Neural cell (in vitro differentiated cells): ENCODE results near the gene NUP210. TPM values are rescaled to one million over a fixed set of nuclear protein-coding genes. Genes with fewer than 3 reads are reported as not detected.

Source experiments
- H2AFZ ChIP-seq: fragments of 200-600, 300-800 bp; sonication (generic), shearing (Covaris generic); 2 replicates; pipeline ENCODE4 v1.6.0; 2014; ENCODE audit warnings: low read depth, mild to moderate bottlenecking, antibody characterized with exemption, low read length, moderate library complexity
- H3F3A ChIP-seq: fragments of 200-600 bp; shearing (Covaris generic); 2 replicates; pipeline ENCODE4 v1.6.1; 2016; ENCODE audit warnings: mild to moderate bottlenecking, moderate library complexity, mixed read lengths, antibody characterized with exemption, low read length; ENCODE audit not compliant: insufficient read depth, poor library complexity, severe bottlenecking
- H3K27ac ChIP-seq: fragments of 200-600, 300-800 bp; sonication (generic), shearing (Covaris generic); 2 replicates; pipeline ENCODE4 v1.5.1; 2014; ENCODE audit warnings: mild to moderate bottlenecking, low read length, moderate library complexity
- H3K27me3 ChIP-seq: fragments of 300-800, 200-600 bp; sonication (generic), shearing (Covaris generic); 2 replicates; pipeline ENCODE4 v1.6.0; 2014; ENCODE audit warnings: mild to moderate bottlenecking, low read depth, low read length, moderate library complexity; ENCODE audit not compliant: insufficient read depth
- H3K36me3 ChIP-seq: fragments of 300-800, 200-600 bp; sonication (generic), shearing (Covaris generic); 2 replicates; pipeline ENCODE4 v1.5.1; 2014; ENCODE audit warnings: mild to moderate bottlenecking, antibody characterized with exemption, low read length, moderate library complexity; ENCODE audit not compliant: insufficient read depth
- H3K4me2 ChIP-seq: fragments of 300-800, 200-600 bp; sonication (generic), shearing (Covaris generic); 2 replicates; pipeline ENCODE4 v1.6.0; 2014; ENCODE audit warnings: mild to moderate bottlenecking, low read length
- H3K4me3 ChIP-seq: fragments of 300-800, 200-600 bp; sonication (generic), shearing (Covaris generic); 2 replicates; pipeline ENCODE4 v1.5.1; 2014; ENCODE audit warnings: mild to moderate bottlenecking, low read length, moderate library complexity
- H3K79me2 ChIP-seq: fragments of 200-600 bp; shearing (Covaris generic); replicated peaks from 2 replicates; pipeline ENCODE4 v1.6.0; 2014; ENCODE audit warnings: mild to moderate bottlenecking, low read length, moderate library complexity; ENCODE audit not compliant: insufficient read depth
- H3K9ac ChIP-seq: fragments of 300-800, 200-600 bp; sonication (generic), shearing (Covaris generic); 2 replicates; pipeline ENCODE4 v1.6.1; 2016; ENCODE audit warnings: mild to moderate bottlenecking, low read length, mixed read lengths
- H3K9me2 ChIP-seq: fragments of 200-600 bp; shearing (Covaris generic); 2 replicates; pipeline ENCODE4 v1.6.1; 2016; ENCODE audit warnings: mild to moderate bottlenecking, low read length, mixed read lengths; ENCODE audit not compliant: insufficient read depth
- H3K9me3 ChIP-seq: fragments of 200-600, 300-800 bp; sonication (generic), shearing (Covaris generic); 2 replicates; pipeline ENCODE4 v1.6.1; 2016; ENCODE audit warnings: mild to moderate bottlenecking, mixed run types, low read length, moderate library complexity, mixed read lengths
- H4K20me1 ChIP-seq: fragments of 200-600 bp; shearing (Covaris generic); 2 replicates; pipeline ENCODE4 v1.6.1; 2016; ENCODE audit warnings: mild to moderate bottlenecking, mixed run types; ENCODE audit not compliant: insufficient read depth
- CTCF ChIP-seq: fragments of 450-650 bp; IDR thresholded peaks from 2 replicates; pipeline ENCODE4 v1.5.1; 2014; ENCODE audit warnings: antibody characterized with exemption, mild to moderate bottlenecking, moderate library complexity; ENCODE audit not compliant: poor library complexity, severe bottlenecking
- EP300 ChIP-seq: fragments of 450-650 bp; conservative IDR thresholded peaks from 2 replicates; pipeline ENCODE4 v1.6.1; 2014; ENCODE audit warnings: antibody characterized with exemption, mild to moderate bottlenecking, moderate library complexity; ENCODE audit not compliant: poor library complexity, severe bottlenecking
- EZH2 ChIP-seq: fragments of 200-600, 300-800 bp; shearing (Covaris generic), sonication (generic); IDR thresholded peaks from 2 replicates; pipeline ENCODE4 v1.6.1; 2014; ENCODE audit warnings: antibody characterized with exemption, low read length, borderline replicate concordance, mild to moderate bottlenecking; ENCODE audit not compliant: insufficient read depth, poor library complexity, severe bottlenecking
- MXI1 ChIP-seq: fragments of 450-650 bp; conservative IDR thresholded peaks from 2 replicates; pipeline ENCODE4 v1.6.1; 2014; ENCODE audit warnings: antibody characterized with exemption, mild to moderate bottlenecking; ENCODE audit not compliant: poor library complexity, severe bottlenecking
- POLR2AphosphoS5 ChIP-seq: IDR thresholded peaks from 2 replicates; pipeline ENCODE4 v1.6.1; 2012
- RAD21 ChIP-seq: fragments of 450-650 bp; conservative IDR thresholded peaks from 2 replicates; pipeline ENCODE4 v1.6.1; 2014; ENCODE audit warnings: antibody characterized with exemption, mild to moderate bottlenecking, moderate library complexity
- REST ChIP-seq: IDR thresholded peaks from 2 replicates; pipeline ENCODE4 v1.6.1; 2012; ENCODE audit warnings: borderline replicate concordance
- SMC3 ChIP-seq: fragments of 450-650 bp; conservative IDR thresholded peaks from 2 replicates; pipeline ENCODE4 v1.6.1; 2014; ENCODE audit warnings: antibody characterized with exemption, mild to moderate bottlenecking, moderate library complexity; ENCODE audit not compliant: poor library complexity
- TAF1 ChIP-seq: IDR thresholded peaks from 2 replicates; pipeline ENCODE4 v1.6.1; 2012; ENCODE audit warnings: low read depth
- polyA plus RNA-seq: library from polyadenylated mRNA; depleted of rRNA; stranded (reverse); fragments of >200 nt; gene quantifications from 2 replicates; pipeline ENCODE4 v1.2.3, GENCODE V29; 2014

The NUP210 gene
- polyA plus RNA-seq, 1 donor from 2014 or later: 8.2 TPM

GRCh38 chr3:13300546-13301285 lies 119.4 kb downstream of the NUP210 start:
- Histone ChIP-seq H3K27me3 (no peaks in the 10 kb centered on the region), H3K4me3 (no peak overlapping the region), H3K79me2 (no peaks in the 10 kb centered on the region), H3K27ac (no peak overlapping the region), H3K36me3 (no peaks in the 10 kb centered on the region), H2AFZ (no peak overlapping the region), H3K4me2 (no peak overlapping the region), H4K20me1 (no peaks in the 10 kb centered on the region), H3K9me2 (no peaks in the 10 kb centered on the region), H3F3A (no peaks in the 10 kb centered on the region), H3K9ac (no peak overlapping the region), H3K9me3 (no peaks in the 10 kb centered on the region)
- no peak for TF ChIP-seq EP300
- TF ChIP-seq REST: no peak
- no peak for TF ChIP-seq EZH2
- TF ChIP-seq MXI1: no peak
- TF ChIP-seq TAF1: no peak
- no peak for TF ChIP-seq CTCF
- no peak for TF ChIP-seq RAD21
- no peak for TF ChIP-seq SMC3
- TF ChIP-seq POLR2AphosphoS5: no peak

GRCh38 chr3:13299531-13300155 lies 120.5 kb downstream of the NUP210 start:
- no peaks in the 10 kb centered on the region for H3K9me3 ChIP-seq
- H2AFZ ChIP-seq: no peak overlapping the region

More at GRCh38 chr3:13299531-13300155, 120.5 kb downstream of the NUP210 start:
- H3K4me3 ChIP-seq: no peak overlapping the region
- H3K79me2 ChIP-seq: no peaks in the 10 kb centered on the region
- no peak overlapping the region for H3K27ac ChIP-seq
- H4K20me1 ChIP-seq: no peaks in the 10 kb centered on the region
- TF ChIP-seq POLR2AphosphoS5 (no peak), RAD21 (no peak), SMC3 (no peak), MXI1 (no peak), EP300 (no peak), EZH2 (no peak), CTCF (no peak), TAF1 (no peak), REST (no peak)
- no peaks in the 10 kb centered on the region for H3K9me2 ChIP-seq
- H3K4me2 ChIP-seq: no peak overlapping the region
- no peaks in the 10 kb centered on the region for H3K27me3 ChIP-seq
- H3K9ac ChIP-seq: no peak overlapping the region
- no peaks in the 10 kb centered on the region for H3F3A ChIP-seq
- no peaks in the 10 kb centered on the region for H3K36me3 ChIP-seq
